GM04504 (cell line): ENCODE data around the gene CUL4B.
"Not testable (repeated sequence)": the region's sequence is repeated elsewhere in the genome, so short reads cannot be mapped to it uniquely, and the experiment has no call there.

ENCODE experiments used
- DNase-seq: peaks from one replicate; pipeline ENCODE4 v3.0.0-alpha.2; 2012; ENCODE audit warnings: low read depth

Gene CUL4B

DNA sequence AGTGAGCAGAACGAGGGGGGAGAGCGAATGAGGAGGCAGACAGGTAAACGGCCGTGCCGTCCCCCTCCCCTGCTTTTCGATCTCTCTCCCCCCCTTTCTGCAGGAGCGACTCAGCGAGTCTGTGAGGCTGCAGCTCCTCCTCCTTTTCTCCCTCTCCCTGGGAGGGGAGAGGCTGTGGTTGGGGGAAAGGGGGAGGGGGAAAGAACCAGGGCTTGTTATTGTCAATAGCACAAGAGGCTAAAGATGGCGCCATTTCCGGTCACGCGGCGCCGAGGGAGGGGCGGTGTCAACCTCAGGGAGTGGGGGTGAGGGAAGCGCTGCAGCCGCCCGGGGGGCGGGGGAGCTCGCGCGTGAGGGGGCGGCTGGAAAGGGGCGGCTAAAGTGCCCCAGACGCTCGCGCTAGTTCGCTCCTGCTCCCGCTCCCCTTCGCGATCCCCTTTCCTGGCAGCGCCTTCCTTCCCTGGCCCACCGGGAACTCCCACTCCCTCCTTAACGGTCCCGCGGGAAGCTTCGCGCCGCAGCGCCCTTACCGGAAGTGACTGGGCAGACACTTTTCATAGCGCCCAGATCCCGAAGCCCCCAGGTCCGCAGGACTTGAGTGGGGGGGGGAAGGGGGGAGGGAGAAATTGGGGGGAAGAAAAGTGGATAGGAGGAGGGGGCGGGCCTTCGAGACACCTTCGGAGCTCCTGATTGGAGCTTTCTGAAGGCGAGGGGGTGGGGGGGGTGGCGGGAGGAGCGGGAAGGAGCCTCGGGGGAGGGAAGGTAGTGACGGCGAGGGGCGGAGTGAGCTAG, at the start of gene CUL4B:
CUL4B (minus strand) TSS at position 121 of the 792 bp plus-strand sequence. CDS start 324 bp downstream, outside the sequence.
- DNase-seq = peak; percentile 89

DNA sequence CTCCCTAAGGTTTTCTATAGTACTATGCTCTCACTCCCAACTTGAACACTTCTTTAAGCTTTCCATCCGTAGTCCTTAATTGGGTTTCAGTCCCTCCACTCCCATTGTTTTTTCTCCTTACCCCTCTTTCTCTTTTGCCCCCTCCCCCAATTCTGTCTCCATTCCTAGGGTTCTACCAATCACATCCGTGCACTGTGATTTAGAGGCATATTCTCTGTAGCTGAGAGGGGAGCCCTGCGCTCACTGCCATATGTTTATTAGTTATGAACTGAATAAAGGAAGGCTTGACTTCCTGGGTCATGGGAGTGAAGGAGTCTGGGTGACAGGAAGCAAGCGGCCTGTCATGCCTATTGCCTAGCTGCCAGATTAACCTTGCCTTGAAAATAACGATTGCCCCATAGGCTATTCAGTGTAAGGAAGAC, 43.6 kb upstream of the CUL4B start:
- DNase-seq = no peak

DNA sequence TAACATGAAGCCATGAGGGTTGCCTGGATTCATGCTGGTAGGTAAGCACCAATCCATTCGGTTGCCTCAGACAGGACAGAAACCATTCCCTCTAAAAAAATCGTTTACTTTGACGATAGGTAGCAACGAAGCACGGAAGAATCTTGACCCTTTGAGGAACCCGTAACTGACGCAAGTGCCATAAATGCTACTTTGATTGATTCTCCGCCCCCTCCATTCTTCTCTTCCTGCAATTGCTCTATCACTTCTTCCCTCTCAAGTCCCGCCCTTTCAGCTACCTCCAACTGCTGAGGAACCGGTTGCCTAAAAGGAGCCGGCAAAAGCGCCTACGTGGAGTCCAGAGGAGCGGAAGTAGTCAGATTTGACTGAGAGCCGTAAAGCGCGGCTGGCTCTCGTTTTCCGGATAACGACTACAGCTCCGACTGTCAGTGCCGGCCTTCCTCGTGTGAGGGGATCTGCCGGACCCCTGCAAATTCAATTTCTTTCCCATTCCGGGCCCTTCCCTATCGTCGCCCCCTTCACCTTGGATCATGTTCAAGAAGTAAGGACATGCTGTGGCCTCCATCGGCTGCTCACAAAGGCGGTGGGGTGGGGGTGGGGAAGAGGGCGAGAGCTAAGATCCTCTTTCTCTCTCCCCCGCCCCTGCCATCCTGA, 43.1 kb upstream of the CUL4B start, which contains the start of gene MCTS1:
MCTS1 (plus strand) TSS at position 395 of the 654 bp plus-strand sequence; CDS start at position 531, 136 bp downstream.
- DNase-seq = peak; percentile 87

DNA sequence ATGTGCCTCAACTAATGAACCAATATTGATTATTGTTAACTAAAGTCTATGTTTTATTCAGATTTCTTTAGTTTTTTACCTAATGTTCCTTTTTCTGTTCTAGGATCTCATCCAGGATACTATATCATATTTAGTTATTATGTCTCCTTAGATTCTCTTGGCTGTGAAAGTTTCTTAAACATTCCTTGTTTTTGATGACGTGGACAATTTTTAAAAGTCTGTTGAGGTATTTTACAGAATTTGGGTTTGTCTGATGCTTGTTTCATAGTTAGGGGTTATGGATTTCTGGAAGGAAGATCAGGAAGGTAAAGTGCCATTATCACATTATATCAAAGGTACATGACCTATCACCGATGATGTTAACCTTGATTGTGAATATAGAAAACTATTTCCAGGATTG, 24.9 kb upstream of the CUL4B start:
- DNase-seq = no peak

DNA sequence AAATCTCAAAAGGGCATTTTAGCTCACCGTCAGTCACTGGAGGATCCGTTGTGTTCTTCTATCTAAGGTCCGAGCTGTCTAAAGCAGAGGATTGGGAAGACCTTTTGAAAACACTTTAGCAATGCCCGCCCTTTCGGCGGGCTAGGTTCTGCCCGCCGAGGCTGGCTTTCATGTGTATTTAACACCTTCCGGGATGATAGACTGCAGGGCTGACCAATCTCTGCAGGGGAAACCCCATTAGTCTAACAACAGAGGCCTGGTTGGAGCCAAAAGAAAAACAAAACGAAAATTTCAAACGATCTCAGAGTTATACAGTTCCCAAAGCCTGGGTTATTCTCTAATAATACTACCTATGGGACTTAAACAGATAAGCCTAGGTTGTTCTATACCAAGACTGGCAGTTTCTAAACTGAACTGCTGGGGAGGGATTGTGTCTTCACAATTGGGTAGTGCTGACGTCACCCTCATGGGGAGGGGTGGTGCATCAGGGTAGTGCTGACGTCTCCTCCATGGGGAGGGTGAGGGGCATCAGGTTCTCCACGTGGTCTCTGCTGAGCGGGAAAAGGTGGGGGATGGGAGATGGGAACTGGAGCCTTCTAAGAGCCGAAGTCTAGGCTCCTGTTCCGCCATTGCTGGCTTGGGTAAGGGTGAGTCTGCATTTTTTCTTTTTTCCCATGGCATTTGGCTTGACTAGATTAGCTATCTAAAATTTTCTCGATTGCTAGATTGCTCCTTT, 14.8 kb upstream of the CUL4B start:
- DNase-seq = no peak

DNA sequence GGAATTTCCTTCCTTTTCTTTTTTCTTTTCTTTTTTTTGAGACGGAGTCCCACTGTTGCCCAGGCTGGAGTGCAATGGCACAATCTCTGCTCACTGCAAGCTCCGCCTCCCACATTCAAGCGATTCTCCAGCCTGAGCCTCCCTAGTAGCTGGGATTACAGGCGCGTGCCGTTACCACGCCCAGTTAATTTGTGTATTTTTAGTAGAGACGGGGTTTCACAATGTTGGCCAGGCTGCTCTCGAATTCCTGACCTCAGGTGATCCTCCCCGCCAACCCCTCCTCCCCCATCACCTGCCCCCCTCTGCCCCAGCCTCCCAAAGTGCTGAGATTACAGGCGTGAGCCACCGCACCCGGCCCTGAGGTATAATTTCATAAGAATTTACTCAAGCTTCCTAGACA, 13.0 kb upstream of the CUL4B start:
- DNase-seq = not testable (repeated sequence)

DNA sequence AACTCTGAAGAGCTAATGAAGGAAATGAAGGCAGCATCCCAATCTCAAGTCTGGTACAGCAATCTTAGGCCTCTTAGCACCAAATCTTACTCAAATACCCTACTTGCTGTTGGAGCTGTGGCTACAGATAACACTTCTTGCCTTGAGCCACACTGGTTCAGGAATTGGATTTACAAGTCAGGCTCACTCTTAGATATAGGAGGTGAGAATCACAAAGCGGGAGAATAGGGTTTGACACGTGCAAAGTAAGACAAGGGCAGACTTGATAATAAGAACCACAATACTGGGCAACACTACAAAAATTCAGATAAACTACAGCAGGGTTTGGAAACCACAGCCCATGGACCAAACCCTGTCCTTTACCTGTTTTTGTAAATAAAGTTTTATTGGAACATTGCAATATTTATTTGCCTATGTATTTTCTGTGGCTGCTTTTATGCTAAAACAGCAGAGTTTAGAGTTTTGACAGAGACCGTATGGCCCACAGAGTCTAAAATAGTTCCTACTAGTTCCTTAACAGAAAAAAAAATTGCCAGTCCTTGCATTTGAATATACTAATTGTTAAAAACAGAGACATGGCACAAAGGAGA, 9.3 kb upstream of the CUL4B start:
- no peak for DNase-seq

DNA sequence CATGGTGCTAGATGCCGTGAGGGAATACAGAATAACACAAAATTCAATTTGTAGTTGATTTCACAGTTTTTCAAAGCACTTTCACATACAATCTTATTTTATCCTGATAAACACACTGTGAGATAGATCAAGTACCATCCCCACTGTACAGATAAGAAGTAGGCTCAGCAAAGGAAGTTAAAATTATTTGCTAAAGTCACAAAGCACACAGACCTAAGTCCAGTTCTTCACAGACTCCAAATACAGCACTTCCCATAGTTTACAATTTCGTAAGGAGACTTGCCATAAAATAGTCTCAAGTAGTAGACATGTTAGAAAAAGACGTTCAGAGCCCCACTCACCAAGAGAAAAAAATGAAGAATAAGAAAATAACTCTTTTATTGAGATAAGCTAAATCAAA, 7.8 kb upstream of the CUL4B start:
- no peak for DNase-seq

DNA sequence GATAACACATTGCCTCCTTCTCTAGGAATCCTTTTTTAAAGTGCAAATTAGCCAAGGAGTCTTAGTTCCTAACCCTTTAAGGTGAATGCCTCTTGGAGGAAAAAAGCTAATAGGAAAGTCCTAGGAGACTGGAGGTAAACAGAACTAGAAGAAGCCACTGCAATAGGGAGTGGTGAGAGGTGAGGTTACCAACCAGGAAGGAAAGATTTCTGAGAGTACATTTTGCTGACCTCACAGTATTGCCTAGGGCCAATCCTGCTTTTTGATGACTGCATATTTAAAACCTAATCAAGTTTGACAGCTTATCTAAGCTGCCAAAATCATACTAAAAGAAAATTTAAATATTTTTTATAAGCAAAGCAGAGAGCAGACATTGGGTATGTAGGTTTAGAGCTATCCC, 7.3 kb upstream of the CUL4B start:
- no peak for DNase-seq

DNA sequence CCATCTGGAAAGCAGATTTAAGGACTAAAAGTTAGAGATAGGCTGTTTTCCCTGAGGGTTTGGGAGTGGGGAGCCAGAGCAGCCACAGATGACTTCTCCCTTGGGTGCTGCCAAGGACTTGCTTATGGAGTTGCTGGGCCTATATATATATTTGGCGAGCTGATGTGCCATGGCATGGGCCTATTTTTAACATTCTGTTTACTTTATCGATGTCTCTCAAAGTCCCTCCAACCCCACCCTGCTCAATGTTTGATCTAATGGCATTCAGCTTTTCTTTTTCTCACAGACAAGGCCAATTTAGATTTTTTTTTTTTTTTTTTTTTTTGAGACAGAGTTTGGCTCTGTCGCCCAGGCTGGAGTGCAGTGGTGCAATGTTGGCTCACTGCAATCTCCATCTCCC, 6.1 kb upstream of the CUL4B start:
- DNase-seq = no peak

DNA sequence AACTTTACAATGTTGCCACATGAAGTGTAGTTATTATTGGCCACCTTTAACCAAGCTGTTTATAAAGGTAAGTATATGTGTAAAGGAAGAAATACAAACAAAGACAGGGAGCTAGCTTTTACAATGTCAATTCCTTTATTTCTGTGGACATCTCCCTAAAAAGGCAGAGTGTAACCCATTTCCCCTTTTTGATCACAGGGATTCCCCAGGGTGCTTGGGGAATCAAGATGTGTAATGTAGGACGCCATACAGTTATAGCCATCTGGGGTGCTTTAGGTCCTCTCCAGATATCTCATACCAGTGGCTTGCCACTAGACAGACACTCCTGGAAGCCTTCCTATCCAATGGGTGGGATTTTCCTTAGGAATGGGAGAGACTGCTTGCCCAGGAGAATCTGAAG, 4.2 kb upstream of the CUL4B start:
- no peak for DNase-seq

DNA sequence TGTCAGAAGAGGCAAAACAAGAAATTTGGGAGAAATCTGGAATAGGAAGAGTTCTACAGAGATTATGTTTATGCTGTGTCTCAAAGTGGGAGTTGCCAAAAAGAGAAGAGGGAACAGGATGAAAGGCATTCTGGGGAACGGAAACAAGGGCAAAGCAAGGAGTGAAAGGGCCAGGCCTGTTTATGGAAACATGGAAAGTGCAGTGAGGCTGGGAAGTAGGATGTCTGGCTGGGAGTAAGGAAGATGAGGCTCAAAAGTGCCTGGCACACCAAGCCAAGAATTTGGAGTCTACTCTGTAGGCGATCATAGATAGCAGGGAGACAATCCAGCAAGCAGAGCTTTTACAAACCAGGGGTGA, 1.8 kb upstream of the CUL4B start:
- no peak for DNase-seq

DNA sequence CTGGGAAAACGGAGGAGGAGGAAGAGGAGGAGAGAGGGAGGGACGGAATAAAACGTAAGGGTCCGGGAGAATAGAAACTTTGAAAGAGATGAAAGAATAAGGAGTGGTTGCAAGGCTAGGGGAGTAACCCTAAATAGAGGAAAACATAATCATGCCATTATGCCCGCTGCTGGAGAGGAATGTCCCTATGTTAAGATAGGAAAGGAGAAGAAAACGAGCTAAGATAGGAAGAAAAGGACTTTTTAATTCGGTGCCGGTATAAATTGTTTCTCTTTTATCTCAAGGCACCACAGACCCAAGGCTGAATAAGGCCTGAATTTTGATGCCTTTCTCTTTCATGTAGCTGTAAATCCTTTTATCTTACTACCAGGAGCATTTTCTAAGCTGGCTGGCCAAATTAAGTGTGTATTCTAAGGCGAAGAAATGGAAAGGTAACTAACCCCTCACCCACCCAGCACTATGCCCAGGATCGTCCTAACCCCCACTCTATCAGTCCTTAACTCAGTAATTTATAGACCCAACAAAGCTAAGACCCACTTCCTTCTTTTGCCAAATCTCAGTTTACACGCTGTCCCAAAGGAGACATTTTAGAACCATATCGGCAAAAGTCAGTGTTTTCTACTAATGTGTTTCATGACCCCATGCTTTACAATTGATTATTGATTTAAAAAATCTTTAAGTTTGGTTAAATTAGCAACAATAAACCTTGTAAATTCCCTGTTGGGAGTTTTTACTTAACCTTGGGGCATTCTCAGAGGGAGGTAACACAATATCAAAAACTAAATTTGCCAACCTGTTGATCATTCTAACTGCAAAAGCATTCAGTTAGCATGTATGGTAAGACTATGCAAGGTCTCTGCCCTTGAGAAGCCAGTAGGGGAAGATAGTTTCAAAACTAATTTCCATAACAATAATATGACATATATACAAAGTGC, 1.1 kb upstream of the CUL4B start:
- no peak for DNase-seq

DNA sequence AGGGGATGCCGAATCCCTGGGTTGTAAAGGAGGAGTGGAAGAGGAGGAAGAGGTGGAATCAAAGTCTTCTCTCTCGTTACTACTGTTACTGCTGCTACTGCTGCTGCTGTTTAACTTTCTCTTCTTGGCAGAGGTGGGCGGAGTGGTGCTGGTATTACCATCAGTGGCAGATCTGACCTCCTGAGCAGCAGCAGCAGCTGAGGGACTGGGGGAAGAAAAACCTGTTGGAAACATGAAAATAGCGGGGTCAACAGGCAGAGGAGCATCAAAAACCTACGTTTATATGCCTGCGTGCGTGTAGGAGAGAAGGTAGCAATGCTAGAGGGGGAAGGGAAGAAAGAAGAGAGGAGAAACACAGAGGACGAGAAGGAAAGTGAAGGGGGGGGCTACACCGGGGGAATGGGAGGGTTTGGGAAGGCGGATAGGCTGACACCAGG, 339 bp downstream of the CUL4B start:
- no peak for DNase-seq

DNA sequence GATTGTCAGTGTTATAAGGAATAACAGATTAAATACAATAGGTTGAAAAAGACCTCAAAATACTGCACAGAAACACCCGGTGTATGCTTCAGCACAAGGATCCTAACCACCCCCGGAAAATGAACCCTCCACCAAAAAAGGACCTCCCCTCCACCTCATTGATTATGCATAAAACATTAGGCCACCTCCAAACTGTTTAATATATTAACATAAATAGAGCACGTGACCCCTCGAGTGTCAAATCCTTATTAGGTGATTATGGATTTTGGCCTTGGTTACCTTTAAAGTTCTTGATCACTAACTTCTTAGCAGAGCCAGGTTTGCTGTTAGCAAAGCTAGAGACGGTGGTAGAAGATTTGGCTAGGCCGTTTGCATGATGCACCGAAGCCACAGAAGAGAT, 958 bp downstream of the CUL4B start:
- no peak for DNase-seq

DNA sequence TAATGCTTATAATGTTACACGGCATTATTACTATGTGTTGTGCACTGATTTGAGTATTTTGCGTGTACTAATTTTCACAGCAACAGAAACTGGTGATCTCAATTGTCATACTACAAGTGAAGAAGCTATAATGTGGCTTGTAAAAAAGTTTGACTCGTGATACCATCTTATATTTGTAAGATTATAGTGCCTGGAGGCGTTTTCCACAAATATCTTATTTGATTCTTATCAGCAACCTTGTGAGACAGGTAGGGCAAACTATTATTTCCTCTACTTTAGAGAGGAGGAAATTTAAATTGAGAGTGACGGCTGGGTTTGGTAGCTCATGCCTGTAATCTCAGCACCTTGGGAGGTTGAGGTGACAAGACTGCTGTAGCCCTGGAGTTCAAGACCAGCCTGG, 4.5 kb downstream of the CUL4B start:
- no peak for DNase-seq

DNA sequence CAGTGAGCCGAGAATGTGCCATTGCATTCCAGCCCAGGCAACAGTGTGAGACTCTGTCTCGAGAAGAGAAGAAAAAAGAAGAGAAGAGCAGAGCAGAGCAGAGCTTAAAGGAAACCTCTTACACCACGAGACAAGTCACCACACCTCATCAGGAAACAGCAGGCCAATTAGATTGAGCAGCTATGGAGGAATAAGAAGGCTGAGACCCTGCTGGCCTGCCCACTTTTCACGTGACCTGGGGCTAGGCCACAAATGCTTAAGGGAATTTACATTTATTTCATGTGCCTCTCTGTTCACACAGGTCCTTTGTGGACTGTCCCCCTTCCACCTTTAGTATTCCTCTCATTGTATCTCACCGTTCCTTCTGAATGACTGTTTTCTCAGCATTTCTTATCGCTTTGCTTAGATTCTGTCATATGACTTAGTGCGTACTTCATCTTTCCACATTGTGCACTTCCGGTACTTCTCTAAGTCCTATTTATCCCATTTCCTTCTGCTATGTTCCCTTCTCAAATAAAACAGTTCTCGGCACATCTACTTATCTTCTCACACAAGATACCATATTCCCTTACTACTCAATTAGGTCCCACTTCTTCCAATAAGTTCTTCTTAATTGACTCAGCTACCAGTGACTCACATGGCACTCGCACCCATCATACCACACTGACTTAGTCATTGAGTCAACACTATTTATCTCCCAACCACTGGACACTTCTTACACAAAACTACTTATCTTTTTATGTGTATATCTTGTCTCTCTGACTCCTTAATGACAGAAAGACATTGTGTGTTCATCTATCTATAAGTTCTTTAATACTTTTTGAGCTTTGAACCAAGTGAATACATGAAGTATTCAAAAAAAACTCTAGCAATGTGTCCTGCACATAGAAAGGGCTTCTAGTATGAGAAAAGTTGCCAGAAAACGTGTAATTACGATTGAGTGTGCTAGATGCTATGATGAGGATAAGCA, 11.0 kb downstream of the CUL4B start:
- peak; percentile 70 for DNase-seq

DNA sequence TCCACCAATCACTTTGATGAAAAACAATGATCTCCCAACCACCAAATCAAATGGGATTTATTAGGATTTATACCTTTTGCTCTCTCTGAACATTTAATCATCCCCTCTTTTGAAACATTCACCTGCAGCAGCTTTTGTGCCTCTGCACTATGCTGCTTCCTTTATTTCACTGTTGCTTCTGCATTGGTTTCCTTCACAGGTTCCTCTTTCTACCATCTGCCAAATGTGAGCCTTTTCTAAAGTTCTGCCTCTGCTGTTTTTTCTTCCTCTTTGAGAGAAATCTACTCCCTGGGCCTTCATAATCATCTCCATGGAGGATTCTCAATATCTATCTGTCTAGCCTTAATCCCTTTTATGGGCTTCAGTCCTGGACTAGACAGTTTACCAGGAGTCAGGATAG, 24.7 kb downstream of the CUL4B start:
- no peak for DNase-seq

DNA sequence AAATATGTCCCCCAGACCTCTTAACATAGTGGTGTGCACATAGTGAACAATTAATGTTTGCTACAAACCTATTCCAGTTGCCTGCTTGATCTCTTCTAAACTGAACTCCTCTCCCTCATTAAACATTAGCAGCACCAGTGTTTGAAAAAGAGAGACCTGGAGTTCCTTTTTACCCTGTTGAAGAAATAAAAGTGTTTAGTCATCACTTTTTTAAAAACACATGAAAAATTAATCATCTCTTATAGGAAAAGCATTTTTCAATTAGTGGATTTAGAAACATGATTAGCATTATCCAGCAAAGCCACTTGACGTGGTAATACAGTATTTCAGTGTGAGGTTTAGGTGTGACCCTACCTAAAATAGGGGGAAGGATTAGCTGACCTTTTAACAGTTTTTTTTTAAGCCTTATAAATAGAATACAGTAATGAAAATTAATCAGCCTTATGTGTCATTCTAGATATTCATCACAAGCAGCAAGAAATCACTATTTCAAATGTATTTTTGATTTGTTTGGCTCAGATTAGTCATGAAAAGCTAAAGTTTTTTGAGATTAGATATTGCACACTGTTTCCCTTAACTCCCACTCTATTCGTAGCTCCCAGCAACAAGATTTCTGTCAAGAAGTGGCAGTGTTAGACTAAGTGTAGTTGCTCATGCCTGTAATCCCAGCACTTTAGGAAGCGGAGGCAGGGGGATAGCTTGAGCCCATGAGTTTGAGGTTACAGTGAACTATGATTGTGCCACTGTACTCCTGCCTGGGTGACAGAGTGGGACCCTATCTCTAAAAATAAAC, 26.2 kb downstream of the CUL4B start:
- DNase-seq = no peak
